Motor neuron (in vitro differentiated cells): ENCODE measurements around the gene HBZ. TPM values are rescaled to one million over a fixed set of nuclear protein-coding genes. Genes with fewer than 3 reads are reported as not detected.
"Not testable (repeated sequence)": the region's sequence is repeated elsewhere in the genome, so short reads cannot be mapped to it uniquely, and the experiment has no call there.

Source experiments
- ATAC-seq, 8 experiments: fragments of 200-7000 bp; cut with Tn5 transposase; replicated peaks in 6 of 8; 2 replicates each; pipeline ENCODE4 v1.8.0; 2021; ENCODE audit warnings: mild to moderate bottlenecking in 8 of 8, moderate library complexity in 8 of 8
- H3K27ac ChIP-seq, 2 donors: fragments of 250-450 bp; sonication (Bioruptor Pico); 2 replicates each; pipeline ENCODE4 v1.9.0; 2021; ENCODE audit warnings: antibody characterized with exemption in 2 of 2, mild to moderate bottlenecking in 2 of 2, moderate library complexity in 1 of 2
- H3K4me1 ChIP-seq, 2 donors: fragments of 250-450 bp; sonication (Bioruptor Pico); replicated peaks in 1 of 2; 2 replicates each; pipeline ENCODE4 v1.6.1; 2021; ENCODE audit warnings: antibody characterized with exemption in 2 of 2, mild to moderate bottlenecking in 2 of 2, moderate library complexity in 1 of 2
- H3K4me3 ChIP-seq, 5 donors: fragments of 250-450 bp; sonication (Bioruptor Pico); 2 replicates each; pipeline ENCODE4 v1.9.0; 2021; ENCODE audit warnings: antibody characterized with exemption in 5 of 5, mild to moderate bottlenecking in 5 of 5, moderate library complexity in 4 of 5
- WGBS, 10 experiments: fragments of 450-650 bp; shearing (Covaris generic); methylation state at CpG; one replicate each; pipeline ENCODE4 v1.0.0; 2022; 5-methylcytosine and 5-hydroxymethylcytosine counted together
- in situ Hi-C, 9 experiments: fragments of 400-800 bp; cut with MboI; loops; one replicate each; pipeline ENCODE4 v1.15.0; 2021; ENCODE audit warnings: low sequenced_read_pairs in 9 of 9, low pct_unique_long_range_greater_than_20kb in 2 of 9; ENCODE audit not compliant: unreplicated experiment in 9 of 9
- total RNA-seq, 8 experiments: library from RNA; unstranded; fragments of 300-600 nt; gene quantifications; 2 replicates each; pipeline versions ENCODE4 v1.2.3 to v1.2.4, GENCODE V29; 2022

Gene HBZ
- total RNA-seq, 8 experiments from 2014 or later, result not detected

DNA sequence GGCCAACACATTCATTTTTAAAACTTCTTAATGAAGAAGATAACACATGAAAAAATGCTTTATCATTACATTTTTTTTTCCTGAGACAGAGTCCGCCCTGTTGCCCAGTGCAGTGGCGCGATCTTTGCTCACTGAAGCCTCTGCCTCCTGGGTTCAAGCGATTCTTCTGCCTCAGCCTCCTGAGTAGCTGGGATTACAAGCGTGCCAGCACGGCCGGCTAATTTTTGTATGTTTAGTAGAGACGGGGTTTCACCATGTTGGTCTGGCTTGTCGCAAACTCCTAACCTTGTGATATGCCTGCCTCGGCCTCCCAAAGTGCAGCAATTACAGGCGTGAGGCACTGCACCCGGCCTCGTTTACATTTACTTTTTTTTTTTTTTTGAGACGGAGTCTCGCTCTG lies 41.0 kb downstream of the HBZ start:
- no peak overlapping the region for H3K4me3 ChIP-seq
- no peak for ATAC-seq
- no peak overlapping the region for H3K27ac ChIP-seq
- no peaks in the 10 kb centered on the region for H3K4me1 ChIP-seq
- WGBS, 10 experiments, result 81 to 100% (median 95%) methylated on average over 2 to 8 of the region's 15 CpGs; no CpG with 5 or more reads in 3 of the 10 experiments
- in situ Hi-C loops, result no loop called here

DNA sequence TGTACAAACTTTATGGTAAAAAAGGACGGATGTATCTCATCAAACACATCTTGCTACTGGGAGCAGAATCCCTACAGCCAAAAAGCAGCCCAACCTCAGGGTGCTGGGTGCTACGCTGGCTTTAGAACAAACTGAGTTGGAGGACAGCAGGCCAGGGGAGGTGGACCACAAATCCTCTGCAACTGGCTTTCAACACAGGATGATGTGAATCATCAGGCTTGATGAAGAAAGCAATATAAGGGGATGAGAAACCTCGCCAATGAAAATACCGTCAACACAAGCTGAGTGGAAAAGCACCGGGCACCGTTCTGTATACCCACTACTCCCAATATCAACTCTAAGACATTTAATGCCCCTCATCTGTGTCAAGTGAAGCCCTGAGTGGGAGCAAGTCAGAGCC lies 42.1 kb downstream of the HBZ start:
- WGBS, 10 experiments, result 96 to 100% (median 100%) methylated on average over 1 to 5 of the region's 6 CpGs; no CpG with 5 or more reads in 5 of the 10 experiments
- H3K4me1 ChIP-seq, result no peaks in the 10 kb centered on the region
- in situ Hi-C loops, result no loop called here
- H3K27ac ChIP-seq, result no peak overlapping the region
- no peak for ATAC-seq
- no peak overlapping the region for H3K4me3 ChIP-seq

DNA sequence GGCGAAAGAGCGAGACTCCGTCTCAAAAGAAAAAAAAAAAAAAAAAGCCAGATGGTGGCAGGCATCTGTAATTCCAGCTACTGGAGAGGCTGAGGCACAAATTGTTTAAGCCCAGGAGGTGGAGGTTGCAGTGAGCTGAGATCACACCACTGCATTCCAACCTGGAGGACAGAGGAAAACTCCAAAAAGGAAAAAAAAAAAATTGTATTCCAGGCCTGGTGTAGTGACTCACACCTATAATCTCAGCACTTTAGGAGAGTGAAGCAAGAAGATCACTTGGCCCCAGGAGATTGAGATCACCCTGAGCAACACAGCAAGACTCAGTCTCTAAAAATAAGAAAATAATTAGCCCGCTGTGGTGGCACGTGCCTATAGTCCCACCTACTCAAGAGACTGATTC lies 47.9 kb downstream of the HBZ start:
- Histone ChIP-seq H3K27ac (no peak overlapping the region), H3K4me1 (no peaks in the 10 kb centered on the region), H3K4me3 (no peak overlapping the region)
- in situ Hi-C loops, result no loop called here
- WGBS, 10 experiments, result 80 to 100% (median 100%) methylated on average over 1 of the region's 5 CpGs; no CpG with 5 or more reads in 7 of the 10 experiments
- peak in 5 of 8 experiments; percentile 22 to 84 (median 35) for ATAC-seq

DNA sequence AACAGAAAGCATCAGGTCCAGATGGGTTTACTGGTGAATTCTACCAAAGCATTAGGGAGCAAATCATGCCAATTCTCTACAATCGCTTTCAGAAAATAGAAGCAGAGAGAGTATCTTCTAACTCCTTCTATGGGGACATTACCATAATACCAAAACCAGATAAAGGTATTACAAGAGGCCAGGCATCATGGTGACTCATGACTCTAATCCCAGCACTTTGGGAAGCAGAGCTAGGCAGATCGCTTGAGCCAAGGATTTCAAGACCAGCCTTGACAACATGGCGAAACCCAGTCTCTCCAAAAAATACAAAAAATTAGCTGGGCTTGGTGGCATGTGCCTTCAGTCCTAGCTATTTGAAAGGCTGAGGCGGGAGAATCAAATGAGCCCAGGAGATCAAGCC lies 50.8 kb downstream of the HBZ start:
- WGBS, 10 experiments, result 100% methylated on average over 1 to 4 of the region's 4 CpGs; no CpG with 5 or more reads in 5 of the 10 experiments
- H3K4me1 ChIP-seq, result no peaks in the 10 kb centered on the region
- H3K4me3 ChIP-seq, result no peak overlapping the region
- ATAC-seq, result no peak
- no peak overlapping the region for H3K27ac ChIP-seq
- in situ Hi-C loops, result no loop called here

DNA sequence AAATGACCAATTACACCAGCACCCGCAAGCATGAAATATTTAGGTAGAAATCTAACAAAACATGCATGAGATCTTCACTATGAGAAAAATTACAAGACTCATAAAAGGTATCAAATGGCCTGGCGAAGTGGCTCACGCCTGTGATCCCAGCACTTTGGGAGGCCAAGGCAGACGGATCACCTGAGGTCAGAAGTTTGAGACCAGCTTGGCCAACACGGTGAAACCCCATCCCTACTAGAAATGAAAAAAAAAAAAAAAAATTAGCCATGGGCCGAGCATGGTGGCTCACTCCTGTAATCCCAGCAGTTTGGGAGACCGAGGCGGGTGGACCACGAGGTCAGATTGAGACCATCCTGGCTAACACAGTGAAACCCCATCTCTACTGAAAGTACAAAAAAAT lies 51.6 kb downstream of the HBZ start:
- H3K27ac ChIP-seq, H3K4me1 ChIP-seq, H3K4me3 ChIP-seq, ATAC-seq, in situ Hi-C loops: not testable (repeated sequence)
- WGBS, 10 experiments, result 76 to 100% (median 98%) methylated on average over 1 to 5 of the region's 9 CpGs; no CpG with 5 or more reads in 2 of the 10 experiments

Other genes starting within 250 kb of the HBZ start
- 10 to 100 TPM in 4 of 8 experiments, 1 to 10 TPM in 4; 3.5 to 23.1 (median 10.3) TPM for gene POLR3K, start 99.0 kb upstream of the HBZ start, total RNA-seq
- 10 to 100 TPM; 14.1 to 50.6 (median 33.1) TPM for gene SNRNP25, start 98.8 kb upstream of the HBZ start, total RNA-seq
- gene RHBDF1, start 80.0 kb upstream of the HBZ start, total RNA-seq, result 10 to 100 TPM in 5 of 8 experiments, 1 to 10 TPM in 3; 2.5 to 22.4 (median 14.1) TPM
- gene MPG, start 74.4 kb upstream of the HBZ start, total RNA-seq, result 10 to 100 TPM; 27.1 to 91.9 (median 40.5) TPM
- gene NPRL3, start 14.0 kb upstream of the HBZ start, total RNA-seq, result 10 to 100 TPM in 2 of 8 experiments, 1 to 10 TPM in 6; 6.3 to 42.2 (median 8.7) TPM
- not detected for gene HBM, start 13.3 kb downstream of the HBZ start, total RNA-seq
- gene HBA2, start 20.2 kb downstream of the HBZ start, total RNA-seq, result 1 to 10 TPM in 2 of 8 experiments, under 1 TPM in 1, not detected in 5; 0.92 to 3.2 (median 1.1) TPM
- 1 to 10 TPM in 3 of 8 experiments, not detected in 5; 2.2 to 6.5 (median 3.1) TPM for gene HBA1, start 24.0 kb downstream of the HBZ start, total RNA-seq
- 1 to 10 TPM in 6 of 8 experiments, not detected in 2; 1.3 to 8.8 (median 5.2) TPM for gene HBQ1, start 27.8 kb downstream of the HBZ start, total RNA-seq
- 100 to 1,000 TPM in 3 of 8 experiments, 10 to 100 TPM in 5; 75.5 to 188 (median 90.9) TPM for gene LUC7L, start 76.8 kb downstream of the HBZ start, total RNA-seq
- 100 to 1,000 TPM in 1 of 8 experiments, 10 to 100 TPM in 7; 23.1 to 101 (median 50.5) TPM for gene FAM234A, start 82.2 kb downstream of the HBZ start, total RNA-seq
- gene RGS11, start 123.3 kb downstream of the HBZ start, total RNA-seq, result 10 to 100 TPM in 1 of 8 experiments, 1 to 10 TPM in 4, under 1 TPM in 3; 0.22 to 12.5 (median 1.7) TPM
- gene ARHGDIG, start 127.9 kb downstream of the HBZ start, total RNA-seq, result 10 to 100 TPM in 4 of 8 experiments, 1 to 10 TPM in 2, under 1 TPM in 2; 0.25 to 55.2 (median 8.5) TPM
- 10 to 100 TPM in 3 of 8 experiments, 1 to 10 TPM in 2, under 1 TPM in 1, not detected in 2; 0.35 to 18.5 (median 9.1) TPM for gene PDIA2, start 130.5 kb downstream of the HBZ start, total RNA-seq
- 10 to 100 TPM; 10.3 to 21.6 (median 15.9) TPM for gene AXIN1, start 200.1 kb downstream of the HBZ start, total RNA-seq
- 100 to 1,000 TPM in 1 of 8 experiments, 10 to 100 TPM in 7; 57.8 to 117 (median 82.2) TPM for gene MRPL28, start 217.9 kb downstream of the HBZ start, total RNA-seq
- gene PGAP6, start 229.3 kb downstream of the HBZ start, total RNA-seq, result 10 to 100 TPM; 19.2 to 82.1 (median 25.3) TPM
- gene NME4, start 244.6 kb downstream of the HBZ start, total RNA-seq, result 10 to 100 TPM; 24.9 to 88.9 (median 54.0) TPM
- gene DECR2, start 249.2 kb downstream of the HBZ start, total RNA-seq, result 10 to 100 TPM in 6 of 8 experiments, 1 to 10 TPM in 2; 7.1 to 24.2 (median 11.8) TPM